IPS DF 6.9 (cell line): ENCODE results near the gene XIRP1.
"Not testable (repeated sequence)": the region's sequence is repeated elsewhere in the genome, so short reads cannot be mapped to it uniquely, and the experiment has no call there.

Experiments used
- DNase-seq: peaks from one replicate; pipeline ENCODE4 v3.0.0-alpha.2; 2013; ENCODE audit warnings: low read depth, low spot score
- H3K27ac ChIP-seq: one replicate; pipeline ENCODE4 v1.5.1; 2013; ENCODE audit warnings: low read length, control low read depth
- H3K27me3 ChIP-seq: 2 replicates; pipeline ENCODE4 v1.6.1; 2013; ENCODE audit warnings: mild to moderate bottlenecking, low read length; ENCODE audit not compliant: control insufficient read depth, insufficient read depth
- H3K36me3 ChIP-seq: 2 replicates; pipeline ENCODE4 v1.6.1; 2013; ENCODE audit warnings: low read length; ENCODE audit not compliant: control insufficient read depth, insufficient read depth
- H3K4me1 ChIP-seq: 2 replicates; pipeline ENCODE4 v1.6.1; 2013; ENCODE audit warnings: low read length; ENCODE audit not compliant: control insufficient read depth, insufficient read depth
- H3K4me3 ChIP-seq: 2 replicates; pipeline ENCODE4 v1.5.1; 2013; ENCODE audit warnings: mild to moderate bottlenecking, low read length
- H3K9me3 ChIP-seq: 2 replicates; pipeline ENCODE4 v1.6.1; 2013; ENCODE audit warnings: low read length, inconsistent platforms; ENCODE audit not compliant: control insufficient read depth, insufficient read depth
- WGBS: extraction: QIAGEN DNeasy Blood & Tissue Kit; methylation state at CpG from one replicate; pipeline ENCODE4 v1.1.7; 2013; ENCODE audit warnings: mixed read lengths, missing lambda C conversion rate; ENCODE audit not compliant: insufficient read length, insufficient coverage; 5-methylcytosine and 5-hydroxymethylcytosine counted together

Gene XIRP1

GRCh38 chr3:39192490-39193092 lies at the start of gene XIRP1:
TSS of gene XIRP1 (minus strand) at chr3:39192595. CDS start at chr3:39189445, 3,150 bp downstream.
- 0 out of 2 replicates have a peak, but pooled peaks cover 2% of the 10 kb centered on the region for H3K4me1 ChIP-seq
- WGBS: no CpG with 5 or more reads among the region's 9 CpGs
- DNase-seq: no peak
- no peaks in the 10 kb centered on the region for H3K36me3 ChIP-seq
- H3K27ac ChIP-seq: no peak within 1 kb of the TSS
- no peaks in the 10 kb centered on the region for H3K9me3 ChIP-seq
- H3K27me3 ChIP-seq: no peaks in the 10 kb centered on the region
- no peak within 1 kb of the TSS for H3K4me3 ChIP-seq

GRCh38 chr3:39241561-39241960 lies 49.2 kb upstream of the XIRP1 start:
- no peaks in the 10 kb centered on the region for H3K4me1 ChIP-seq
- H3K27me3 ChIP-seq: no peaks in the 10 kb centered on the region
- no peak overlapping the region for H3K27ac ChIP-seq
- no peak for DNase-seq
- H3K4me3 ChIP-seq: no peak overlapping the region
- H3K9me3 ChIP-seq: no peaks in the 10 kb centered on the region
- H3K36me3 ChIP-seq: no peaks in the 10 kb centered on the region

- H3K4me1 ChIP-seq: no peaks in the 10 kb centered on the region
- WGBS: no CpG with 5 or more reads among the region's 6 CpGs
- no peak for DNase-seq
- H3K27ac ChIP-seq: no peak overlapping the region
- no peaks in the 10 kb centered on the region for H3K9me3 ChIP-seq
- no peak overlapping the region for H3K4me3 ChIP-seq
- no peaks in the 10 kb centered on the region for H3K27me3 ChIP-seq
- H3K36me3 ChIP-seq: no peaks in the 10 kb centered on the region
These were observed 44.6 kb upstream of the XIRP1 start for GRCh38 chr3:39237027-39237426.

GRCh38 chr3:39234651-39235050 lies 42.3 kb upstream of the XIRP1 start:
- Histone ChIP-seq H3K36me3 (no peaks in the 10 kb centered on the region), H3K27me3 (no peaks in the 10 kb centered on the region), H3K4me3 (no peak overlapping the region), H3K9me3 (no peaks in the 10 kb centered on the region), H3K4me1 (no peaks in the 10 kb centered on the region), H3K27ac (no peak overlapping the region)
- no CpG with 5 or more reads among the region's 2 CpGs for WGBS
- no peak for DNase-seq

- H3K27me3 ChIP-seq: no peaks in the 10 kb centered on the region
- DNase-seq: no peak
- no peak overlapping the region for H3K27ac ChIP-seq
- no peaks in the 10 kb centered on the region for H3K9me3 ChIP-seq
- WGBS: no CpG with 5 or more reads among the region's 3 CpGs
- no peaks in the 10 kb centered on the region for H3K4me1 ChIP-seq
- H3K36me3 ChIP-seq: no peaks in the 10 kb centered on the region
- no peak overlapping the region for H3K4me3 ChIP-seq
These were observed 40.5 kb upstream of the XIRP1 start for GRCh38 chr3:39232859-39233258.

GRCh38 chr3:39230453-39230852 lies 38.1 kb upstream of the XIRP1 start:
- Histone ChIP-seq H3K9me3 (no peaks in the 10 kb centered on the region), H3K4me3 (no peak overlapping the region), H3K27me3 (no peaks in the 10 kb centered on the region), H3K27ac (no peak overlapping the region), H3K36me3 (no peaks in the 10 kb centered on the region), H3K4me1 (no peaks in the 10 kb centered on the region)
- no peak for DNase-seq
- WGBS: no CpG with 5 or more reads among the region's 1 CpG

GRCh38 chr3:39228496-39228895 lies 36.1 kb upstream of the XIRP1 start:
- no CpG with 5 or more reads among the region's 4 CpGs for WGBS
- H3K4me3 ChIP-seq: no peak overlapping the region
- H3K27ac ChIP-seq: no peak overlapping the region
- no peaks in the 10 kb centered on the region for H3K4me1 ChIP-seq
- H3K27me3 ChIP-seq: no peaks in the 10 kb centered on the region
- no peaks in the 10 kb centered on the region for H3K36me3 ChIP-seq
- no peaks in the 10 kb centered on the region for H3K9me3 ChIP-seq
- DNase-seq: no peak

- H3K4me1 ChIP-seq, H3K36me3 ChIP-seq, H3K27me3 ChIP-seq, H3K4me3 ChIP-seq, H3K9me3 ChIP-seq, H3K27ac ChIP-seq, DNase-seq: not testable (repeated sequence)
- WGBS: no CpG with 5 or more reads among the region's 32 CpGs
These were observed 35.2 kb upstream of the XIRP1 start for GRCh38 chr3:39227596-39227995.

- Histone ChIP-seq H3K4me1 (no peaks in the 10 kb centered on the region), H3K4me3 (no peak overlapping the region), H3K36me3 (no peaks in the 10 kb centered on the region), H3K27me3 (no peaks in the 10 kb centered on the region), H3K27ac (no peak overlapping the region), H3K9me3 (no peaks in the 10 kb centered on the region)
- DNase-seq: no peak
- WGBS: no CpG with 5 or more reads among the region's 3 CpGs
These were observed 33.8 kb upstream of the XIRP1 start for GRCh38 chr3:39226106-39226741.

GRCh38 chr3:39224288-39224687 lies 31.9 kb upstream of the XIRP1 start:
- no peaks in the 10 kb centered on the region for H3K9me3 ChIP-seq
- WGBS: no CpG with 5 or more reads among the region's 2 CpGs
- H3K27ac ChIP-seq: no peak overlapping the region
- no peak for DNase-seq
- no peaks in the 10 kb centered on the region for H3K4me1 ChIP-seq
- H3K4me3 ChIP-seq: no peak overlapping the region
- no peaks in the 10 kb centered on the region for H3K36me3 ChIP-seq
- H3K27me3 ChIP-seq: no peaks in the 10 kb centered on the region

- no peaks in the 10 kb centered on the region for H3K4me1 ChIP-seq
- no peak overlapping the region for H3K4me3 ChIP-seq
- H3K36me3 ChIP-seq: no peaks in the 10 kb centered on the region
- H3K27ac ChIP-seq: no peak overlapping the region
- no peaks in the 10 kb centered on the region for H3K27me3 ChIP-seq
- H3K9me3 ChIP-seq: no peaks in the 10 kb centered on the region
- no CpG with 5 or more reads among the region's 2 CpGs for WGBS
- no peak for DNase-seq
These were observed 30.5 kb upstream of the XIRP1 start for GRCh38 chr3:39222939-39223338.
